COR-L47 (cell line): Measurements from ENCODE around the gene CCL26.
"Not testable (repeated sequence)": the region's sequence is repeated elsewhere in the genome, so short reads cannot be mapped to it uniquely, and the experiment has no call there.

Experiments used
- DNase-seq: peaks from one replicate; lab custom pipeline; 2025; lab: John Stamatoyannopoulos, UW

CCL26 gene

GRCh38 chr7:75792567-75792966, 20.6 kb upstream of the CCL26 start:
- not testable (repeated sequence) for DNase-seq

- no peak for DNase-seq
Measured at GRCh38 chr7:75789361-75789924, 17.4 kb upstream of the CCL26 start.

- DNase-seq = not testable (repeated sequence)
Measured at GRCh38 chr7:75788154-75788847, 16.3 kb upstream of the CCL26 start.

GRCh38 chr7:75783058-75783457, 11.0 kb upstream of the CCL26 start:
- DNase-seq = not testable (repeated sequence)

GRCh38 chr7:75780647-75781273, 8.7 kb upstream of the CCL26 start:
- not testable (repeated sequence) for DNase-seq

- DNase-seq = not testable (repeated sequence)
Measured at GRCh38 chr7:75779516-75779915, 7.5 kb upstream of the CCL26 start.

- DNase-seq = not testable (repeated sequence)
Measured at GRCh38 chr7:75779035-75779434, 7.0 kb upstream of the CCL26 start.

- DNase-seq = no peak
Measured at GRCh38 chr7:75776295-75776971, 4.4 kb upstream of the CCL26 start.

GRCh38 chr7:75773958-75774357, 1.9 kb upstream of the CCL26 start:
- DNase-seq = not testable (repeated sequence)

- DNase-seq = no peak
Measured at GRCh38 chr7:75771224-75771623, 787 bp downstream of the CCL26 start.

- DNase-seq = peak; percentile 42
Measured at GRCh38 chr7:75762350-75762917, 9.6 kb downstream of the CCL26 start.

- DNase-seq = not testable (repeated sequence)
Measured at GRCh38 chr7:75761801-75762200, 10.2 kb downstream of the CCL26 start.

- DNase-seq = no peak
Measured at GRCh38 chr7:75758491-75758890, 13.5 kb downstream of the CCL26 start.

GRCh38 chr7:75757860-75758259, 14.2 kb downstream of the CCL26 start:
- no peak for DNase-seq

GRCh38 chr7:75756991-75757676, 14.9 kb downstream of the CCL26 start:
- DNase-seq = peak; percentile 30

- DNase-seq = no peak
Measured at GRCh38 chr7:75756206-75756990, 15.6 kb downstream of the CCL26 start.

GRCh38 chr7:75743455-75743859, 28.6 kb downstream of the CCL26 start:
- DNase-seq = no peak

GRCh38 chr7:75740846-75741497, 31.0 kb downstream of the CCL26 start:
- no peak for DNase-seq

- no peak for DNase-seq
Measured at GRCh38 chr7:75739796-75740672, 32.0 kb downstream of the CCL26 start.
